T-helper 1 cell treated with Interleukin-12 subunit alpha and Interleukin-12 subunit beta and Interleukin-4 antibody, amounts not matched to agents 30 μg/mL and 1 μg/mL, for 36 hours (primary cell): Measurements from ENCODE around the gene ANXA3.
A peak's percentile ranks its signal among the peaks of the same experiment; 100 is the strongest.

Experiments
- H3K27ac Mint-ChIP-seq: one replicate; pipeline ENCODE4 v1.8.0; 2021; ENCODE audit warnings: mild to moderate bottlenecking, mixed read lengths
- H3K27me3 Mint-ChIP-seq: one replicate; pipeline ENCODE4 v1.8.0; 2021; ENCODE audit warnings: low read depth, mixed read lengths
- H3K36me3 Mint-ChIP-seq: one replicate; pipeline ENCODE4 v1.8.0; 2021; ENCODE audit warnings: low read depth, mixed read lengths
- H3K4me1 Mint-ChIP-seq: one replicate; pipeline ENCODE4 v1.8.0; 2021; ENCODE audit warnings: low read depth, mixed read lengths
- H3K4me3 Mint-ChIP-seq: one replicate; pipeline ENCODE4 v1.8.0; 2021; ENCODE audit warnings: mild to moderate bottlenecking, moderate library complexity, mixed read lengths
- H3K9me3 Mint-ChIP-seq: one replicate; pipeline ENCODE4 v1.8.0; 2021; ENCODE audit warnings: mixed read lengths

The ANXA3 gene

DNA sequence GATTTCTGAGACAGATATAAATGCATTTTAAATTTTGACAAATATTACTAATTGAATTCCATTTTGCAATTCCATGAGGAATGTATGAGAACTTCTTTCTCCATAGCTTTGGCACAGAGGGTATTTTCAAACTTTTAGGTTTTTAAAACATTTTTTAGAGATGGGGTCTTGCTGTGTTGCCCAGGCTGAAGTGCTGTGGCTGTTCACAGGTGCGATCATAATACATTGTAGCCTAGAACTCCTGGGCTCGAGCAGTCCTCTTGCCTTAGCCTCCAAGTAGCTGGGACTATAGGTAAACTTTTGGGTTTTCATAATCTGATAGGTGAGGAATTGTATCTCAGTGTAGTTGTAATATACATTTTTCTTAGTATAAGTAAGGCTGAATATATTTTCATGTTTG lies 53.4 kb downstream of the ANXA3 start:
- no peak overlapping the region for H3K27ac Mint-ChIP-seq

DNA sequence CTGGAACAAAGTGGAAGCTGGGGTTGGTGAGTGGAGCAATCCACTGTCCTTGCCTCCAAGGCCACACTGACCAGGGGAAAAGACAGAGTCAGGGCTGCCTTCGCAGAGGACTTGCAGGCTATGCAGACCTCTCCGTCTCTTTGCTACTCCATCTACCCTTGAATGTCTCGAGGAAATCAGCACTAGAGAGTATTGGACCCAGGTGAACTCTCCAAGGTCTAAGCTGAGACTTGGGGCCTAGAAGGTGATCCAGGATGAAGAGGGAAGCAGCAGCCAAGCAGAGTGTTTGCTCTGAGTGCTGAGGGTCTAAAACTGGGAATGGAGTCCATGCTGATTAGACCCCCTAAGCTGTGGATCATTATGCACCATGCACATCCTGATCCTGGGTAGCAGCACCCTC lies 54.5 kb downstream of the ANXA3 start:
- H3K9me3 Mint-ChIP-seq, result no peaks in the 10 kb centered on the region
- H3K36me3 Mint-ChIP-seq, result peaks cover 24% of the 10 kb centered on the region
- H3K27me3 Mint-ChIP-seq, result no peaks in the 10 kb centered on the region
- H3K4me3 Mint-ChIP-seq, result no peak overlapping the region
- peaks cover 11% of the 10 kb centered on the region for H3K4me1 Mint-ChIP-seq
- H3K27ac Mint-ChIP-seq, result no peak overlapping the region

More for the DNA sequence above, 53.4 kb downstream of the ANXA3 start:
- H3K4me1 Mint-ChIP-seq, result peaks cover 2% of the 10 kb centered on the region
- no peaks in the 10 kb centered on the region for H3K27me3 Mint-ChIP-seq
- H3K9me3 Mint-ChIP-seq, result no peaks in the 10 kb centered on the region
- H3K36me3 Mint-ChIP-seq, result peaks cover 30% of the 10 kb centered on the region
- no peak overlapping the region for H3K4me3 Mint-ChIP-seq

DNA sequence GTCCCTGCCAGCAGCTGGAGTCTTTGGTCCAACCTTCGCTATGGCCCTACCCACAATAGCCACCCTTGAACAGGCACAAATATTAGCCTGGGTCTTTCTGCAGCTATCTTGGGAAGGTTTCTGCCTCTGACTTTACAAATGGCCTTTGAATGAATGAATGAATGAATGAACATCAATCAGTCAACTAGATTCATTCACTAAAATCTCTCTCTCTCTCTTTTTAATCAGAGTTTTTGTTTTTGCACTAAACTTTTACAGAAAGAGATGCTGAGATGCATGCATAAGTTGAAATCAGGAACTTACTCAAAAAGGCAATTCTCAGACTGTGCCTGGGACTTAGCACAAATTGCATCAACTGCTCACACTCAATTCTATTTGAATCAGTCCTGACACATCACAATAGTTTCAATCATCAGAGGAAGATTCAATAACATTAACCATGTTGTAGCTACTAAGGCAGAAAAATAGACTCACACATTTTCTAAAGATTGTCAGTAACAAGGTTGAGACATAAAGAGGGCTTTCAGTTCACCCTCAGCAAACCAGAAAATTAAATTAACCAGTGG lies 55.0 kb downstream of the ANXA3 start:
- Mint-ChIP-seq H3K4me1 (peaks cover 13% of the 10 kb centered on the region), H3K4me3 (no peak overlapping the region), H3K27me3 (no peaks in the 10 kb centered on the region), H3K9me3 (no peaks in the 10 kb centered on the region), H3K27ac (no peak overlapping the region), H3K36me3 (peaks cover 24% of the 10 kb centered on the region)

DNA sequence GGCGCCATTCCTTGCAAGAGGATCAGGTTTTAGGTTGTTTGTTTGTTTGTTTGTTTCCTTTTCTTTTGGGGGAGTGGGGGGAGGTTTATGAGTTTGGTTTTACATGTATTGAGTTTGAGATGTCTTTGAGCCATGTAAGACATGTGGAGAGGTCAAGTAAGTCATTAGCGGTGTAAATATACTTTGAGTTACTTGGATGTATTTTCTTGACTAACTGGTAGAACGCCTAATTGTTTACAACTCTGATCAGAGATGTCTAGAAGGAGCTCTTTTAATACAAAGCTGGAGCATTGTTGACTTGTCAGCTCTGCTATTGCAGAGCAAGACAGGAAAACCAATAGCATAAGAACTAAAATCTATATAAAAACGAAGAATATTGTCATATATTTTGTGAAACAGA lies 57.1 kb downstream of the ANXA3 start:
- H3K4me1 Mint-ChIP-seq, result peaks cover 31% of the 10 kb centered on the region
- H3K27me3 Mint-ChIP-seq, result no peaks in the 10 kb centered on the region
- H3K27ac Mint-ChIP-seq, result no peak overlapping the region
- no peaks in the 10 kb centered on the region for H3K9me3 Mint-ChIP-seq
- peaks cover 13% of the 10 kb centered on the region for H3K36me3 Mint-ChIP-seq
- H3K4me3 Mint-ChIP-seq, result no peak overlapping the region

DNA sequence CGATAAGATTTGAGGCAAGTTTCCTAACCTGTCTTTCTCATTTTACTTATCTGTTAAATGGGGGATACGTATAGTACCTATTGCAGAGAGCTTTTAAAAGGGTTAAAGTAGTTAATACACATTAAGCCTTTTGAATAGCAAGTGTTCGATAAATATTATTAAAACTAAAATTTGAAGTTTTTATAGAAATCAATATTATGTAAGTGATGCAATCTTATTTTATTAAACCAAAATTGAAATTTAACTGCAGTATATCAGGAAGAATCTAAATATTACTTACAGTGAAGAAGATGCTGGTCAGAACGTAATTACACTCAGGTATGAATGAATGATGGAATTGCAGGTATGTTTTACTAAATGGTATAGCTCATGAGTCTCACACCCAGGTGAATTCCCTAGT lies 58.0 kb downstream of the ANXA3 start:
- Mint-ChIP-seq H3K4me3 (no peak overlapping the region), H3K4me1 (peaks cover 36% of the 10 kb centered on the region), H3K27me3 (no peaks in the 10 kb centered on the region), H3K9me3 (no peaks in the 10 kb centered on the region), H3K27ac (no peak overlapping the region), H3K36me3 (peaks cover 12% of the 10 kb centered on the region)

DNA sequence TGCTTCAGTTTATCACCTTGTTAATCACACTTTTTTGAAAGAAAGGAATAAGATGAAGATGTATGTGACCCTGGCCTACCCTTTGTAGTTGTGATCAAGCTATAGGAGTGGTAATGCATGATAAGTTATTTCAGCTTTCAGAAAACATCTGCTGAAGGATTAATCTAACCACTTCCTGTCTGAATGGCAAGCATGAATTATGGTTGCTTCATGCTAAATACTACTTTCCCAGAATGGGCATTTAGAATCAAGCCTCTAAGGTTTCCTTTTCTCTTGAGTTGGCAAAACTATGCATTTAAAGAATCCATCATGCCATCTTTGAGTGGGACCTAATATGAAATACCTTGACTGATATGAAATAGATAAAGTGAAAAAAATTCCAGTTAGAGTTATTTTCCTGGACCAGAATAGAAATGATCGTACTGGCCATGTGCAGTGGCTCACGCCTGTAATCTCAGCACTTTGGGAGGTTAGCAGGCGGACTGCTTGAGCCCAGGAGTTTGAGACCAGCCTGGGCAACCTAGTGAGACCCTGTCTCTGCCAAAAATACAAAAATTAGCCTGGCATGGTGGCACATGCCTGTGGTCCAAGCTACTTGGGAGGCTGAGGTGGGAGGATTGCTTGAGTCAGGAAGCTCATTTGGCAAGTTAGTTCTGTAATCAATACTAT lies 59.1 kb downstream of the ANXA3 start:
- Mint-ChIP-seq H3K27me3 (no peaks in the 10 kb centered on the region), H3K4me3 (no peak overlapping the region), H3K4me1 (peaks cover 36% of the 10 kb centered on the region), H3K27ac (no peak overlapping the region), H3K36me3 (peaks cover 12% of the 10 kb centered on the region), H3K9me3 (no peaks in the 10 kb centered on the region)

DNA sequence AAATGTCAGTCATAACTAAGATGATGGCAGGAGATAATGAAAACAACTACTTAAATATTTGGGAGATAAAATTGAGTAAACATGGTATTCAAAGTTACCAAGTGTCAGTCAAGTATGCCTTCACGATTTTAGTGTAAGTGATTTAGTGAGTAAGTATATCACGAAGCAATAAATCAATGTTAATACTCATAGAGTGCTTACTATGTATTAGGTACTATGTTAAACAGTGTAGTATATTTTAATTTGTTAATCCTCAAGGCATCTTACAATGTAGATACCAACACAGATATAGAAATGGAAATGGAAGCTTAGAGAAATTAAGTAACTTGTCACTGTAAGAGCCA lies 59.6 kb downstream of the ANXA3 start:
- Mint-ChIP-seq H3K4me1 (peaks cover 36% of the 10 kb centered on the region), H3K27me3 (no peaks in the 10 kb centered on the region)

DNA sequence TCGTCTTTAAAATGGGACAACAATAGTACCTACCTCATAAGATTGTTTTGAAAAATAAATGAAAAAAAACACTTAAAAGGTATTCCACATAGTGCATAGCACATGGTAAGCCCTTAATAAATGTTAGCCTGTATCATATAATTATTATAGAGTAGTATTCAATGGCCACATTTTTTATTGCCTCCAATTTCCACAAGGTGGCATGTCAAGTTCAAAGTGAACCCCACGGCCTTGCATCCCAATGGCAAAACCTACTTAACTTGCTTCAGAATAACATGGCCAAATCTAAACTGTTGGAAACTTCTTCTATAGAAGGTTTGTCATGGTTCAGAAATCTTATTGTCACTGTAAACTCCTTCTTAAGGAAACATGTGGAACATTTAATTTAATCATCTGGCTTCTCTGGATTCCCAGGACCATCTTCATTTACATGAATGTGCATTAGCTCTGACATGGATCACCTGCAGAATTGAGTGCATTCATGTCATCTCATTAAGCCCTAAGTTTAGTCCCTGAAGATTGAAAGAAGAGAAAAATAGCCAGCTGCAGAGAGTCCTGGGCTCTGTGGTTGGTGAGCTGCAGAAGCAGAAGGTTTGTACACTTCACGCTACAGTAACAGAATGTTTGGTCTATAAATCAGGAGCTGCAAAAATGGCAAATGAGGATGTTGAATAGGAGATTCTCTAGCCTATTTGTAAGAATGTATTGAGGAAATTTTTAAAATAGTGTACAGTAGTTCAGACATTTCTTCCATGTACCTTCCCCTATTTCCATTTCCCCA lies 61.0 kb downstream of the ANXA3 start:
- Mint-ChIP-seq H3K36me3 (peaks cover 10% of the 10 kb centered on the region), H3K9me3 (no peaks in the 10 kb centered on the region), H3K27ac (no peak overlapping the region), H3K4me3 (no peak overlapping the region), H3K27me3 (no peaks in the 10 kb centered on the region), H3K4me1 (peaks cover 39% of the 10 kb centered on the region)

More for the DNA sequence above, 59.6 kb downstream of the ANXA3 start:
- H3K9me3 Mint-ChIP-seq, result no peaks in the 10 kb centered on the region
- H3K36me3 Mint-ChIP-seq, result peaks cover 12% of the 10 kb centered on the region
- no peak overlapping the region for H3K27ac Mint-ChIP-seq
- H3K4me3 Mint-ChIP-seq, result no peak overlapping the region

DNA sequence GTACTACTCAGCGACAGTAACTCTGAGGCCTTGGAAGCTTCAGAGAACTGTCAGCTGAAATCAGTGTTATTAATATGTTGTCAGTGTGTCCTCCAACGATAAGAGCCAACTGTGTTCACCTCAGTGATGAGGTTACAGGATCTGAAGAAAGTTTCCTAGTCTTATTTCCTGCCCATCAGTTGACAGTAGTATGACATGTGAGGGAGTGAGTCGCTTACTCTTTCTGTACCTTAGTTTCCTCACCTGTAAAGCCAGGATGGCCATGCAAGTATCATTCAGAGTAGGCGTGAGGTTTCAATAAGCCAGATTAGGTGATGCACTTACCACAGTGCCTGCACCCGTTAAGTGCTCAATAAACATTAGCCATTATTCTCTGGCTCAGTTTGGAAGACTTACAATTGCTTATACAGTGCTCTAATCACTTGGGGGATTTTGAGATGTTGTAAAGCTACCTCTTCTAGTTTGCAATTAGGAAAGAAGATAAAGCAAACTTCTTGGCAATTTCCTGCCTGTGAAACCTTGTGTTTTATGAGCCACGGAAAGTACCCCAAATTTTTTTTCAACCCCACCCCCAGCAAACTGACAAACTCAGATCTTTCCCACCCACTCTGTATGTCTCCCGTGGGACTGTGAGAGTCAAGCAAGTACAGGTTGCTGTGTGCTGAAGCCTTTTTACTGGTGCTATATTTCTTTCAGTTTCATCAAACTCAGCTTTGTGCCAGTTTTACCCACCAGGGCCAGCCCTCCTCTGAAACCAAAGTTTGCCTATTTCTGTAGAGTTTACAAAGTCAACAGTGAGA lies 62.2 kb downstream of the ANXA3 start:
- peaks cover 1% of the 10 kb centered on the region for H3K36me3 Mint-ChIP-seq
- no peaks in the 10 kb centered on the region for H3K9me3 Mint-ChIP-seq
- no peaks in the 10 kb centered on the region for H3K27me3 Mint-ChIP-seq
- peak overlapping the region; percentile 17 for H3K27ac Mint-ChIP-seq
- no peak overlapping the region for H3K4me3 Mint-ChIP-seq
- H3K4me1 Mint-ChIP-seq, result peaks cover 42% of the 10 kb centered on the region

DNA sequence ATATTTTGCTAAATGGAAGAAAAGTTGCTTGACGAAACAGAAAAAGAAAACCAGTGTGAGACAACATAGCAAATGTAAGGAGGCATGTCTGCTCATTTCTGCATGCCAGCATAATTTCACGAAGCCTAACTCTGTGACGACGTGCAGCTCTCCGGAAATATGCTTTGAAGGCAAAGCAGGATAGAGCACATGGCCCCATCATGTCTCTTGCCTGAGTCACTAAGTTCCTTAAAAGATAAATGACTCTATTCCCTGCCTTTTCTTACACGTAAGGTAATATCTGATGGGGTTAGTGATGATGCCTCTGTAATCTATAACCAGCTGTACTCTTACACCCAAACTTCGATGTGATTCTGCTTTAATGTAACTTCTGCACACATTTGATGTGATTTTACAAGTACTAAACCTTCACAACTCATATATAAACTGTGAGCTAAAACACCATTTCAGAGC lies 64.5 kb downstream of the ANXA3 start:
- no peak overlapping the region for H3K4me3 Mint-ChIP-seq
- H3K27me3 Mint-ChIP-seq, result no peaks in the 10 kb centered on the region
- peaks cover 6% of the 10 kb centered on the region for H3K36me3 Mint-ChIP-seq
- peaks cover 36% of the 10 kb centered on the region for H3K4me1 Mint-ChIP-seq
- H3K27ac Mint-ChIP-seq, result no peak overlapping the region
- no peaks in the 10 kb centered on the region for H3K9me3 Mint-ChIP-seq

DNA sequence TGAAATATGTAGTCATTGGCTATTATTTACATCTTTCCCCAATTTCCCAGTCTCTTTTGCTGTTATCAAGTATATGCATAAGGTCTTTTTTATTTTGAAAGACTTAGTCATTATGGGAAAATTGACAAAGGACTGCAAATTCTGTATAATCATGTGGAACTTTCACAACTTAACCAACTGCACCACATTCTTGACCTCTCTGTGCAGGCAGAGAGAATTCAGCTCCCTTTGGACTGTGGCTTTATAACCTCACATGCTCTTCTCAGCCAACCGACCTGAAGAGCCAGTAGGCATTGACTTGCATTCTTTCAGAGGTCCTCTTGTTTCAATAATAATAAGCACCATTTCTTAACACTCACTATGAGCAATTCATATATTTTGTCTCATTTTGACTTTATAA lies 66.9 kb downstream of the ANXA3 start:
- H3K36me3 Mint-ChIP-seq, result peaks cover 4% of the 10 kb centered on the region
- H3K27me3 Mint-ChIP-seq, result no peaks in the 10 kb centered on the region
- peaks cover 26% of the 10 kb centered on the region for H3K4me1 Mint-ChIP-seq
- no peak overlapping the region for H3K27ac Mint-ChIP-seq
- H3K9me3 Mint-ChIP-seq, result no peaks in the 10 kb centered on the region
- H3K4me3 Mint-ChIP-seq, result no peak overlapping the region

DNA sequence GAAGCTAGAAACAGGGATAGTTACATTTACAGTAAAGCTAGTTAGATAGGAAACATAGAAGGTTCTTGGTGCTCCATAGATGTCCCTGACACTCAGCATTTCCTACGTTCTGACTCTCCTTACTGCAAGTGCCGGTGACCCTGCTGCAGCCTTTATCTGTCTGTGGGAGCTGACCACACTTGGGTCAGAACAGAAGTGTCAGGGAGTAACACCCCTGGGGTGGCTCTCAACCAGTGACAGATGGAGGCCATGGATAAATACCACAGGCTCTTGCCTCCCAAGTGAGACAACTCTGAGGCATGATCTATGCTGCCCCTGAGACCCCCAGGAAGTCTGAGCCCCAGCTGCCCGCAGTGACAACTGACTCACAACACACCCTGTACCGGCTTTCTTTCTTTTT lies 69.8 kb downstream of the ANXA3 start:
- Mint-ChIP-seq H3K36me3 (peaks cover 4% of the 10 kb centered on the region), H3K4me1 (peaks cover 21% of the 10 kb centered on the region), H3K27me3 (no peaks in the 10 kb centered on the region), H3K4me3 (no peak overlapping the region), H3K27ac (no peak overlapping the region), H3K9me3 (no peaks in the 10 kb centered on the region)

DNA sequence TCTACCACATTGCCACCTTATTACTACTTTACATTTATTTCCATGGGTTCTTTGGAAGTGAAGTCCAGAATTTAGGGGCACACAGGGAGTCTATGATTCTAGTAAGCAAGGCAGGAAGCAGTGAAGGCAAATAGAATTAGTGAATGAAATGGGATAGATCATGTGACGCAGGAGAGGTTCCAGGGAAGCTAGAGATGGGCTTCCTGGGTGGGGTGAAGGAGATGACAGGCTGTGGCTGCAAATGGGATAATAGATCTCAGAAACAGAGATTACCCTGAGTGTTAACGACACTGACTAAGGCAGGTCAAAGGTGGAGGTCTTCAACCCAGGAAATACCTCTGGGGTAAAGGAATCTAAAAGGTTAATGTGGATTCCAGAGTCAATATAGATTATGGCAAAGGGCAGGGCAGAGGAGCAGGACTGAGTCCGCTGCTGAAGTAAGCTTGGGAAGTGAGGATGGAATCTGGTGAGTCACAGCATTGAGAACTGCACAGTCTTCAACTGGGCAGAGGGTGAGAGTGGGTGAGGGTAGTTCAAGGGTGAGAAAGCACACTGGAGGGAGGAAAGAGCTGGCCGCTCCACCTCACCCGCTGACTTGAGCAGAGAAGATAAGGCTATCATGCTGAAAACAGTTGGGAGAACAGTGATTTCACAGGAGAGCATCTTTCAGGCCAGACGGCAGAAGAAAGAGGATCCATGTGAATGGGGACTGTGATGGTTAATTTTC lies 70.8 kb downstream of the ANXA3 start:
- no peak overlapping the region for H3K4me3 Mint-ChIP-seq
- peaks cover 4% of the 10 kb centered on the region for H3K36me3 Mint-ChIP-seq
- H3K4me1 Mint-ChIP-seq, result peaks cover 26% of the 10 kb centered on the region
- H3K27ac Mint-ChIP-seq, result no peak overlapping the region
- no peaks in the 10 kb centered on the region for H3K27me3 Mint-ChIP-seq
- H3K9me3 Mint-ChIP-seq, result no peaks in the 10 kb centered on the region

DNA sequence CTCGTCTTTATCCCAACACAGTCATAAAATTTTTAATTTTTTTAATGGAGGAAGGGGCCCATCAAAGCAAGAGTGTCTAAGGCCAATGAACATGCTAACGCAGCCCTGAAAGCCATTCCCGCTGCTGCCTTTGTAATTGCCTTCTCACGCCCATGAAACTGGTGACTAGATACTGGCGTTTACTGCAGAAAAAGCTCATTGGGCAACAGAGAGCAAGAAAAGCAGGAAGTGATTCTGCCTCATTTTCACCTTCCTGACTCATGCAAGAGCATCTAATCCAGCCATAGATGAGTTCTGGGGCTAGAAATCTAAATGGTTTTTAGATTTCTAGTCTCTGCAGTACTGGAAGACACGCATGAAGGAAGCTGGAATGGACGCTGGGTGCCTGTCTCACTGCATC lies 72.5 kb downstream of the ANXA3 start:
- peaks cover 4% of the 10 kb centered on the region for H3K36me3 Mint-ChIP-seq
- peaks cover 21% of the 10 kb centered on the region for H3K4me1 Mint-ChIP-seq
- no peaks in the 10 kb centered on the region for H3K9me3 Mint-ChIP-seq
- no peak overlapping the region for H3K27ac Mint-ChIP-seq
- no peak overlapping the region for H3K4me3 Mint-ChIP-seq
- H3K27me3 Mint-ChIP-seq, result no peaks in the 10 kb centered on the region
